BLaER1 treated with 17β-estradiol and CSF1 and Interleukin-3, amounts not matched to agents 10 nM and 100 nM (cell line): ENCODE results near the gene DHX57.

Experiments
- H3K27ac ChIP-seq, 11 experiments: shearing (Covaris generic); formaldehyde crosslinking; 2 replicates each; pipeline ENCODE4 v1.8.1; 2022
- H3K27me3 ChIP-seq, 11 experiments: shearing (Covaris generic); formaldehyde crosslinking; 2 replicates each; pipeline ENCODE4 v1.8.1; 2022
- H3K36me3 ChIP-seq, 11 experiments: shearing (Covaris generic); formaldehyde crosslinking; 2 replicates each; pipeline ENCODE4 v1.8.1; 2022
- H3K4me1 ChIP-seq, 10 experiments: shearing (Covaris generic); formaldehyde crosslinking; 2 replicates each; pipeline ENCODE4 v1.8.1; 2022
- H3K4me2 ChIP-seq, 11 experiments: shearing (Covaris generic); formaldehyde crosslinking; 2 replicates each; pipeline ENCODE4 v1.8.1; 2022
- H3K4me3 ChIP-seq, 10 experiments: shearing (Covaris generic); formaldehyde crosslinking; 2 replicates each; pipeline ENCODE4 v1.8.1; 2022
- H3K9ac ChIP-seq, 11 experiments: shearing (Covaris generic); formaldehyde crosslinking; 2 replicates each; pipeline ENCODE4 v1.8.1; 2022
- H3K9me3 ChIP-seq, 11 experiments: shearing (Covaris generic); formaldehyde crosslinking; replicated peaks in 1 of 11; 2 replicates each; pipeline ENCODE4 v1.8.1; 2022
- H4K20me1 ChIP-seq, 11 experiments: shearing (Covaris generic); formaldehyde crosslinking; 2 replicates each; pipeline ENCODE4 v1.8.1; 2022
- Cebpa-rat ChIP-seq, 11 experiments: shearing (Covaris generic); IDR thresholded peaks; 2 replicates each; pipeline ENCODE4 v1.8.1; 2022

DHX57 gene

DNA sequence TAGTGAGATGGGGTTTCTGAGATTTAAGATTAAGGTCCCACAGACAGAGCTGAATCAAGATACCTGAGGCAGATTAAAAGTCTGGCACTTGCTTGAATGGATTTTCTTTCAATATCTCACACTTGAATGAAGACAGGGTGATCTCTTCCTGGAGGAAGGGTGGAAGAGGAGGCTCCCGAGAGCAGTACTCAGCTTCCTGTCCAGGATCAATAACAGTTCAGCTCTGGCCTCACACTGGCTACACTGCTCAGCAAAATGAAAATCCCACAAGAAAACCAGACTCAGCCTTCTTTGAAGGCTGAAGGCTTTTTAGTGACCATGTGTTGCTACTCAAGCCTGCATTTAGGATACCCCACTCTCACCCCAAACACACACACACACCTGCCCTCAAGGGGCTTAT lies 25.0 kb upstream of the DHX57 start:
- TF ChIP-seq Cebpa-rat (IDR thresholded peaks at IDR 0.05) = no peak
- H3K27ac ChIP-seq = no peak overlapping the region
- no peaks in the 10 kb centered on the region for H3K36me3 ChIP-seq
- H4K20me1 ChIP-seq = no peaks in the 10 kb centered on the region
- H3K4me1 ChIP-seq = no peaks in the 10 kb centered on the region
- no peak overlapping the region for H3K4me3 ChIP-seq
- H3K9ac ChIP-seq = no peak overlapping the region
- H3K27me3 ChIP-seq = no peaks in the 10 kb centered on the region
- no peaks in the 10 kb centered on the region for H3K9me3 ChIP-seq
- H3K4me2 ChIP-seq = no peak overlapping the region

DNA sequence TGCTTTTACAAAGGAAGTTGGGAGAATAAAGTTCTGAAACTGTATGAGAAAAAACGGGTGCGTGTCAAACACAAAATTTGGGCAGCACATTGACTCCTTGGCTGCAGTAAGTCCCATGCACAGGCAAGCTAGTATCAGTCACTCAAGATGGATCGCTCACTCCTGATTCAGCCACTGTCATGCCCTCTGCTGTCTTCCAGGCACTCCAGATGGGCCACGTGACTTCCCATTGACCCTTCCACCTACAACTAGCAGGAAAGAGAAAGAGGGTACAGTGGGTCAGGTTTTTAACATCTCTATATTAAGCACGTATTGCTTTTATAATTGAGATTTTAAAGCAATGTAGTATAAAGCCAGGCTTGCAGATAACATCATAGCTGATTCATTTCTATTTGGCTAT lies 22.5 kb upstream of the DHX57 start:
- Histone ChIP-seq H3K27ac (no peak overlapping the region), H3K9me3 (no peaks in the 10 kb centered on the region), H4K20me1 (no peaks in the 10 kb centered on the region), H3K27me3 (no peaks in the 10 kb centered on the region), H3K4me1 (no peaks in the 10 kb centered on the region), H3K4me3 (no peak overlapping the region), H3K36me3 (no peaks in the 10 kb centered on the region), H3K9ac (no peak overlapping the region), H3K4me2 (no peak overlapping the region)
- no peak for TF ChIP-seq Cebpa-rat (IDR thresholded peaks at IDR 0.05)

DNA sequence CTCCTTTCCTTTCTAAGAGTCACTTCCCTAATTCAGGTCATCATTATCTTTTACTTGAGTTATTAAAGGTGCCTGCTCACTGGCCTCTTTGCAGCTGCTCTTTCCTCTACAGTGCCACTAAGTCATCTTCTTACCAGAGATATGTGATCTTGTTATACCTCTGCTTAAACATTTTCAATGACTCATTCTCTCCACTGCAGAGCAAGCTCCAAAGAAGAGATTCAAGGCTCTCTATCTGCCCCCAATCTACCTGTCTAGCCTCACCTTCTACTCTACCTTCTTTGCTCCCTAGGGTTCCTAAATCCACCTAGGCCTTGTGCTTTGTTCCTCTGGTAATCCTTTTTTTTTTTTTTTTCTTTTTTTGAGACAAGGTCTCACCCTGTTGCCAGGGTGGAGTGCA lies 17.1 kb upstream of the DHX57 start:
- Histone ChIP-seq H4K20me1 (no peaks in the 10 kb centered on the region), H3K4me1 (no peaks in the 10 kb centered on the region), H3K4me3 (no peak overlapping the region), H3K4me2 (no peak overlapping the region), H3K36me3 (no peaks in the 10 kb centered on the region), H3K9ac (no peak overlapping the region), H3K27me3 (no peaks in the 10 kb centered on the region), H3K27ac (no peak overlapping the region), H3K9me3 (peaks cover 0 to 6% (median 0%) of the 10 kb centered on the region in 11 experiments; a peak in 3 of 22 replicates)
- TF ChIP-seq Cebpa-rat (IDR thresholded peaks at IDR 0.05) = no peak

DNA sequence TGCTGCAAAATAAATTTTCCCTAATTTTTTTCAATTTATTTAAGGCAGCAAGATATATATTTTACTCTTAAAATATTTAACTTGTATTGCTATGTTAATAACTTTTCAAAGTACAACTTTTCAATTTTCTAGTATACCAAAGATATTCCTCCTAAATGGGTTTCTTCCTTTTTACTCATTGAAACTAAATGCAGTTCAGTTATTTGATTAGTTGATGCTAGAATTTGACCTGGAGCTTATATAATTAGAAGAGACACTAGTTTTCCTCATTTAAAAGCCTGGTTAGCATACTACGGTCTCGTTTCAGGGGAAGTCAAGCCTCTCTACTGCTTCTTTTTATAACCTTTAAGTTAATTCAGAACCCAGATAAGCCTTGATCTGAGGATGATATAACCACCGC lies 13.8 kb upstream of the DHX57 start, which contains the start of gene ARHGEF33:
TSS of gene ARHGEF33 (plus strand) at position 301 of the 400 bp plus-strand sequence. CDS start 29,573 bp downstream, outside the sequence.
- Histone ChIP-seq H3K9ac (no peak within 1 kb of the TSS), H3K9me3 (peaks cover 0 to 10% (median 0%) of the 10 kb centered on the region in 11 experiments; a peak in 3 of 22 replicates), H3K36me3 (no peaks in the 10 kb centered on the region), H3K27me3 (no peaks in the 10 kb centered on the region), H4K20me1 (no peaks in the 10 kb centered on the region), H3K4me2 (no peak within 1 kb of the TSS), H3K4me1 (no peaks in the 10 kb centered on the region), H3K27ac (no peak within 1 kb of the TSS), H3K4me3 (no peak within 1 kb of the TSS)
- no peak for TF ChIP-seq Cebpa-rat (IDR thresholded peaks at IDR 0.05)

DNA sequence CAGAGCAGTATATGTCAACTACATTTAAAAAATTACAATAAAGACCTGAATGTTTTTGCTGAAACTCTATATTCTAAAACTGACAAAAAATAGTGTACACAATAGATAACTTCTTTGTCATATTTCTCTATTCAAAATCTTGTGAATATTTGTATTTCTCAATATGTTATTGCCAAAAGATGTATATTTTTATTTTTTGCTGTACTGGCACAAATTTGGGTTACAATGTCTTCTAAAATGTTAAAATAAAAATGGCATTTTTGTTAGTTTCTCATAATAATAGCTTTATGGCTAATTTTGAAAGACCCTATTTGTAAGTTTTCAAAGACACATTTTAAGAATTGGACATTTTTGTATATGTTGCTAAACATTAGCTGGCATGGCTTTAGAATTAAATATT lies 13.3 kb upstream of the DHX57 start:
- H3K27me3 ChIP-seq = no peaks in the 10 kb centered on the region

DNA sequence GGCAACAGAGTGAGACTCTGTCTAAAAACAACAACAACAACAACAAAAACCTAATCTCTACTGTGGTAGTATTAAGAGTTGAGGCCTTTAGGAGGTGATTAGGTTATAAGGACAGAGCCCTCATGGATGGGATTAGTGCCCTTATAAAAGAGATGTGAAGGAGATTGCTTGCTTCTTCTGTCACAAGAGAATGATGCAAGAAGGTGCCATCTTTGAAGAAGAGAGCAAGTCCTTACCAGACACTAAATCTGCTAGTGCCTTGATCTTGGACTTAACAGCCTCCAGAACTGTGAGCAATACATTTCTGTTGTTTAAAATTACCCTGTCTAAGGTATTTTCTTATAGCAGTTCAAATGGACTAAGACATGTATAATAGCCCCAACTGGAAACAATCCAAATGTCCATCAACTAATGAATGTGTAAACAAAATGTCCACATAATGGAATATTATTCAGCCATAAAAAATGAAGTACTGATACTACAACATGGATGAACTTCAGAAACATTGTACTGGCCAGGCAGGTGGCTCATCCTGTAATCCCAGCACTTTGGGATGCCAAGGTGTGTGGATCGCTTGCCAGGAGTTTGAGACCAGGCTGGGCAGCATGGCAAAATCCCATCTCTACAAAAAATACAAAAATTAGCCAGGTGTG lies 12.3 kb upstream of the DHX57 start:
- Histone ChIP-seq H3K9ac (no peak overlapping the region), H3K4me3 (no peak overlapping the region), H3K27me3 (no peaks in the 10 kb centered on the region), H3K27ac (no peak overlapping the region), H3K4me1 (no peaks in the 10 kb centered on the region), H3K9me3 (peaks cover 0 to 10% (median 0%) of the 10 kb centered on the region in 11 experiments; a peak in 3 of 22 replicates), H3K36me3 (no peaks in the 10 kb centered on the region), H4K20me1 (no peaks in the 10 kb centered on the region), H3K4me2 (no peak overlapping the region)
- TF ChIP-seq Cebpa-rat (IDR thresholded peaks at IDR 0.05) = no peak

More for the DNA sequence above, 13.3 kb upstream of the DHX57 start:
- Histone ChIP-seq H3K4me1 (no peaks in the 10 kb centered on the region), H3K9ac (no peak overlapping the region), H3K4me3 (no peak overlapping the region), H3K36me3 (no peaks in the 10 kb centered on the region), H3K27ac (no peak overlapping the region), H3K9me3 (peaks cover 0 to 10% (median 0%) of the 10 kb centered on the region in 11 experiments; a peak in 3 of 22 replicates), H4K20me1 (no peaks in the 10 kb centered on the region), H3K4me2 (no peak overlapping the region)
- TF ChIP-seq Cebpa-rat (IDR thresholded peaks at IDR 0.05) = no peak

DNA sequence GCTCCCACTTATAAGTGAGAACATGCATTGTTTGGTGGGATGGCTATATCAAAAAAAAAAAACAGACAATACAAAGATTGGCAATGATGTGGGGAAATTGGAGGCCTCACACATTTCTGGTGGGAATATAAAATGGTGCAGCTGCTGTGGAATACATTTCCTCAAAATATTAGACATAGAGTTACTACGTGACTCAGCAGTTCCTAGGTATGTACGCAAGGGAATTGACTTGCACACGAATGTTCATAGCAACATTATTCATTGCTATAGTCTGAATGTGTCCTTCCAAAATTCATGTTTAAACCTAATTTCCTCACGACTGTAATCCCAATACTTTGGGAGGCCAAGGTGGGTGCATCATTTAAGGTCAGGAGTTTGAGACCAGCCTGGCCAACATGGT lies 11.6 kb upstream of the DHX57 start:
- TF ChIP-seq Cebpa-rat (IDR thresholded peaks at IDR 0.05) = no peak
- H3K36me3 ChIP-seq = no peaks in the 10 kb centered on the region
- H3K4me3 ChIP-seq = no peak overlapping the region
- H3K9ac ChIP-seq = no peak overlapping the region
- peaks cover 0 to 10% (median 0%) of the 10 kb centered on the region in 11 experiments; a peak in 3 of 22 replicates for H3K9me3 ChIP-seq
- no peaks in the 10 kb centered on the region for H3K27me3 ChIP-seq
- H3K4me2 ChIP-seq = no peak overlapping the region
- no peak overlapping the region for H3K27ac ChIP-seq
- H4K20me1 ChIP-seq = no peaks in the 10 kb centered on the region
- H3K4me1 ChIP-seq = no peaks in the 10 kb centered on the region

DNA sequence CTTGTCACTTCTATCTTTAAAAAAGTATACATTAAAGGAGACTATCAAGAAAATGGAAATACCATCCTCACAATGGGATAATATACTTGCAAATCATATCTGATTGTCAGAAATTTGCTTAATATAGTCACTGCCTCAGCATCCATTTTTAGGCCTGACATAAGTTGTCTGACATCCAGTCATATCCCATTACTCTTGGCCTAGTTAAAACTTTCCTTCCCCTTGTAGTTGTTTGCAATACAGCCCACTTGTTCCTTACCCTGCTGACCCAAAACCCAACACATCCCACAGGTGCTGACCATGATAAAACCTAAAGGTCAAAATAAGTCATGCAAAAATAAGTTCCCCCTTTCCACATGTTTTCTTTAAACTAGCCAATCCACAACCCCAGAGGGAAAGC lies 10.3 kb upstream of the DHX57 start:
- Histone ChIP-seq H3K4me3 (no peak overlapping the region), H3K27ac (no peak overlapping the region), H3K9ac (no peak overlapping the region), H3K4me1 (no peaks in the 10 kb centered on the region), H4K20me1 (no peaks in the 10 kb centered on the region), H3K36me3 (no peaks in the 10 kb centered on the region), H3K4me2 (no peak overlapping the region), H3K9me3 (peaks cover 0 to 10% (median 0%) of the 10 kb centered on the region in 11 experiments; a peak in 3 of 22 replicates), H3K27me3 (no peaks in the 10 kb centered on the region)
- TF ChIP-seq Cebpa-rat (IDR thresholded peaks at IDR 0.05) = no peak

DNA sequence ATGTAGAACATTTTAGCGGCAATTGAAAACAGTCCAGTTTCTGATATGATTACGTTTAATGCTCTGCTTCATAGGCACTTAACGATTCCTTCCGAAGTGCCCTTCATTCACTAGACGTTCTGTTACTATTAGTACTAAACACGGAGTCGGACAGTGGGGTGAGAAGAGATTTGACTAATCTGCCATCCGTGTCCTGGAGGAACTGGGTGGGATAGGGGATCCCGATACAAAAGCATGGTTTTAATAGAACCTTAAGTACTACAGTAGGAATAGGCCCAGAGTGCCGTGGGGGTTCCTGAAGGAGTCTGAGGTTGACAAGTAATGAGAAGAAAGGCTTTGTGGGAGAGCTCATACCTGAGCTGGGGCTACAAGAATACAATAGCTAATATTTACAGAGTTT lies 673 bp upstream of the DHX57 start:
- Histone ChIP-seq H3K4me2 (peak overlapping the region; percentile 79 to 96 (median 86)), H3K4me3 (peak overlapping the region; percentile 67 to 86 (median 73)), H3K36me3 (peaks cover 0 to 6% (median 0%) of the 10 kb centered on the region in 11 experiments; a peak in 4 of 22 replicates), H4K20me1 (no peaks in the 10 kb centered on the region), H3K27me3 (peaks cover 0 to 17% (median 12%) of the 10 kb centered on the region in 11 experiments; a peak in 8 of 22 replicates), H3K9me3 (peaks cover 13 to 25% (median 19%) of the 10 kb centered on the region in 11 experiments), H3K9ac (peak overlapping the region in 4 of 11 experiments; percentile 70 to 80 (median 77); a peak in 4 of 22 replicates), H3K4me1 (peaks cover 11 to 17% (median 14%) of the 10 kb centered on the region in 10 experiments; a peak in 16 of 20 replicates), H3K27ac (peak overlapping the region in 1 of 11 experiments; percentile 76; a peak in 1 of 22 replicates)
- no peak for TF ChIP-seq Cebpa-rat (IDR thresholded peaks at IDR 0.05)
